Prostate gland (tissue), 2 donors: Measurements from ENCODE around the gene ZNF132.

Experiments
- CTCF ChIP-seq, 4 experiments: fragments of 200-600 bp in 2 of 4; fragments of 450-650 bp in 2 of 4; sonication (generic) in 2 of 4; IDR thresholded peaks; 1 replicate in 3 of 4; 2 replicates in 1 of 4; pipeline ENCODE4 v1.5.1; 2016 to 2019; ENCODE audit warnings: antibody characterized with exemption in 4 of 4, mild to moderate bottlenecking in 2 of 4, moderate library complexity in 2 of 4
- POLR2A ChIP-seq: fragments of 450-650 bp; IDR thresholded peaks from one replicate; pipeline ENCODE4 v1.6.1; 2016; ENCODE audit warnings: antibody characterized with exemption, mild to moderate bottlenecking
- POLR2AphosphoS5 ChIP-seq: sonication (generic); formaldehyde crosslinking; IDR thresholded peaks from one replicate; pipeline ENCODE4 v1.6.1; 2017; ENCODE audit warnings: antibody characterized with exemption

GRCh38 chr19:58392945-58393724 lies 46.8 kb downstream of the ZNF132 start:
- TF ChIP-seq CTCF (IDR thresholded peaks at IDR 0.05) (no peak), POLR2AphosphoS5 (no peak), POLR2A (no peak)
